ENCODE measurements around the gene PTGER3. TPM values are rescaled to one million over a fixed set of nuclear protein-coding genes. Genes with fewer than 3 reads are reported as not detected.
"Not testable (repeated sequence)": the region's sequence is repeated elsewhere in the genome, so short reads cannot be mapped to it uniquely, and the experiment has no call there.

Gene PTGER3
- total RNA-seq, 4 donors from 2014 or later: 0.12 to 1.5 (median 0.29) TPM; not detected in 1

GRCh38 chr1:70990469-70991253 is 57.0 kb downstream of the PTGER3 start:
- Histone ChIP-seq H3K27me3 (no peaks in the 10 kb centered on the region), H3K27ac (no peak overlapping the region), H3K4me3 (no peak overlapping the region), H3K4me1 (no peaks in the 10 kb centered on the region), H3K9me3 (no peaks in the 10 kb centered on the region), H3K36me3 (no peaks in the 10 kb centered on the region)
- intact Hi-C loops (cut with DNase I; ENCODE audit: low total_unique reads): no loop called here
- in situ Hi-C loops (cut with MboI; ENCODE audit: low sequenced_read_pairs in 4 of 4): no loop called here
- TF ChIP-seq, protein P1, sequence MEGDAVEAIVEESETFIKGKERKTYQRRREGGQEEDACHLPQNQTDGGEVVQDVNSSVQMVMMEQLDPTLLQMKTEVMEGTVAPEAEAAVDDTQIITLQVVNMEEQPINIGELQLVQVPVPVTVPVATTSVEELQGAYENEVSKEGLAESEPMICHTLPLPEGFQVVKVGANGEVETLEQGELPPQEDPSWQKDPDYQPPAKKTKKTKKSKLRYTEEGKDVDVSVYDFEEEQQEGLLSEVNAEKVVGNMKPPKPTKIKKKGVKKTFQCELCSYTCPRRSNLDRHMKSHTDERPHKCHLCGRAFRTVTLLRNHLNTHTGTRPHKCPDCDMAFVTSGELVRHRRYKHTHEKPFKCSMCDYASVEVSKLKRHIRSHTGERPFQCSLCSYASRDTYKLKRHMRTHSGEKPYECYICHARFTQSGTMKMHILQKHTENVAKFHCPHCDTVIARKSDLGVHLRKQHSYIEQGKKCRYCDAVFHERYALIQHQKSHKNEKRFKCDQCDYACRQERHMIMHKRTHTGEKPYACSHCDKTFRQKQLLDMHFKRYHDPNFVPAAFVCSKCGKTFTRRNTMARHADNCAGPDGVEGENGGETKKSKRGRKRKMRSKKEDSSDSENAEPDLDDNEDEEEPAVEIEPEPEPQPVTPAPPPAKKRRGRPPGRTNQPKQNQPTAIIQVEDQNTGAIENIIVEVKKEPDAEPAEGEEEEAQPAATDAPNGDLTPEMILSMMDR (IDR thresholded peaks at IDR 0.05 in 4 of 5, conservative IDR thresholded peaks at IDR 0.05 in 1 of 5): no peak
- TF ChIP-seq POLR2A (IDR thresholded peaks at IDR 0.05): no peak
- no peak for DNase-seq
- no peak for ATAC-seq

- in situ Hi-C loops (cut with MboI; ENCODE audit: low sequenced_read_pairs in 4 of 4): no loop called here
- no peak overlapping the region for H3K27ac ChIP-seq
- intact Hi-C loops (cut with DNase I; ENCODE audit: low total_unique reads): no loop called here
- DNase-seq: no peak
- no peak overlapping the region for H3K4me3 ChIP-seq
- no peak for ATAC-seq
- H3K9me3 ChIP-seq: no peaks in the 10 kb centered on the region
- no peaks in the 10 kb centered on the region for H3K4me1 ChIP-seq
- no peaks in the 10 kb centered on the region for H3K36me3 ChIP-seq
- no peaks in the 10 kb centered on the region for H3K27me3 ChIP-seq
- no peak for TF ChIP-seq POLR2A (IDR thresholded peaks at IDR 0.05)
- TF ChIP-seq, protein P1 (IDR thresholded peaks at IDR 0.05 in 4 of 5, conservative IDR thresholded peaks at IDR 0.05 in 1 of 5): no peak
Observed at GRCh38 chr1:70987497-70987896, 60.1 kb downstream of the PTGER3 start.

DNA sequence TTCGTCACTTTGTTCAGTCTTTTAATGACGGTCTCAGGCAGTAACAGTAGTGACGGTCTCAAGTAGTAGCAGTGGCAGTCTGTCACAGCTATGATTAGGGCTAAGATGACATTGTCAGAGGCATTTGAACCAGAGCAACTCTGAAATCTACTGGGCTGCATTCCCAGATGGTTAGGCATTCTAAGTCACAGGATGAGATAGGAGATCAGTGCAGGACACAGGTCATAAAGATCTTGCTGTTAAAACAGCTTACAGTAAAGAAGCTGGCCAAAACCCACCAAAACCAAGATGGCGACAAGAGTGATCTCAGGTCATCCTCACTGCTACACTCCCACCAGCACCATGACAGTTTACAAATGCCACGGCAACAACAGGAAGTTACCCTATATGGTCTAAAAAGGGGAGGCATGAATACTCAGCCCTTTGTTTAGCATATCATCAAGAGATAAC is 61.8 kb downstream of the PTGER3 start:
- H3K27me3 ChIP-seq; ATAC-seq; H3K27ac ChIP-seq; H3K4me3 ChIP-seq; H3K4me1 ChIP-seq; H3K9me3 ChIP-seq; intact Hi-C loops (cut with DNase I; ENCODE audit: low total_unique reads); DNase-seq; in situ Hi-C loops (cut with MboI; ENCODE audit: low sequenced_read_pairs in 4 of 4); H3K36me3 ChIP-seq: not testable (repeated sequence)

DNA sequence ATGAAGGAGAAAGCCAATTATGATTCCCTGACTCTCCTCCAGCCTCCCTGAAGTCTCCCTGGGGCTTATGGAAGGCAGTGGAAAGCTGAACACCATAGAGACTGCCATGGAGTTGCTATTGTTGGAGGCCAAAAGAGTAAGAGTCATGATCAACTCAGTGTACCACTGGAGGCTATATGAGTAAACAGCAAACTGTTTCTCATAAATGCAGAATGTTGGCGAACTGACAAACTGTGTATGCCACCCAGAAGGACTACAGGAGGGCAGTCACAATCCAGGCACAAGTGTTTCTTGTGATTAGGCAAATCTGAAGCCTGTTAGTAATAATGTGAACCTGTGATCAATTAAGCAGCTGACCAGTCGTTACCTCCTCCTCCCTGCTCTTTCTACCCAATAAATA is 62.3 kb downstream of the PTGER3 start:
- H3K9me3 ChIP-seq; H3K4me3 ChIP-seq; intact Hi-C loops (cut with DNase I; ENCODE audit: low total_unique reads); H3K4me1 ChIP-seq; H3K36me3 ChIP-seq; H3K27ac ChIP-seq; DNase-seq; in situ Hi-C loops (cut with MboI; ENCODE audit: low sequenced_read_pairs in 4 of 4); ATAC-seq; H3K27me3 ChIP-seq: not testable (repeated sequence)

GRCh38 chr1:70980361-70980760 is 67.3 kb downstream of the PTGER3 start:
- ATAC-seq (no peak), DNase-seq (no peak)
- H3K36me3 ChIP-seq: no peaks in the 10 kb centered on the region
- no peak for TF ChIP-seq POLR2A (IDR thresholded peaks at IDR 0.05)
- TF ChIP-seq, protein P1 (IDR thresholded peaks at IDR 0.05 in 4 of 5, conservative IDR thresholded peaks at IDR 0.05 in 1 of 5): no peak
- H3K27ac ChIP-seq: no peak overlapping the region
- intact Hi-C loops (cut with DNase I; ENCODE audit: low total_unique reads): no loop called here
- in situ Hi-C loops (cut with MboI; ENCODE audit: low sequenced_read_pairs in 4 of 4): no loop called here
- H3K9me3 ChIP-seq: no peaks in the 10 kb centered on the region
- no peak overlapping the region for H3K4me3 ChIP-seq
- no peaks in the 10 kb centered on the region for H3K27me3 ChIP-seq
- no peaks in the 10 kb centered on the region for H3K4me1 ChIP-seq

Data from gastrocnemius medialis (tissue), 4 donors.